Measurements from ENCODE around the gene REC114. TPM values are rescaled to one million over a fixed set of nuclear protein-coding genes. Genes with fewer than 3 reads are reported as not detected.
"Not testable (repeated sequence)": the region's sequence is repeated elsewhere in the genome, so short reads cannot be mapped to it uniquely, and the experiment has no call there.

Gene REC114
- total RNA-seq, 1 donor from 2014 or later = not detected

- DNase-seq = no peak
Measured at GRCh38 chr15:73538123-73538522, 95.2 kb downstream of the REC114 start.

- no peak for DNase-seq
Measured at GRCh38 chr15:73538563-73539211, 95.7 kb downstream of the REC114 start.

- no peak for DNase-seq
Measured at GRCh38 chr15:73539212-73540128, 96.5 kb downstream of the REC114 start.

GRCh38 chr15:73540161-73540560 lies 97.2 kb downstream of the REC114 start:
- no peak for DNase-seq

GRCh38 chr15:73541479-73541878 lies 98.5 kb downstream of the REC114 start:
- no peak for DNase-seq

- not testable (repeated sequence) for DNase-seq
Measured at GRCh38 chr15:73548925-73549324, 106.0 kb downstream of the REC114 start.

GRCh38 chr15:73550190-73550589 lies 107.2 kb downstream of the REC114 start:
- peak; percentile 22 for DNase-seq

- no peak for DNase-seq
Measured at GRCh38 chr15:73555080-73555479, 112.1 kb downstream of the REC114 start.

GRCh38 chr15:73558529-73558928 lies 115.6 kb downstream of the REC114 start:
- no peak for DNase-seq

GRCh38 chr15:73560501-73561117 lies 117.6 kb downstream of the REC114 start:
- DNase-seq = peak; percentile 78

GRCh38 chr15:73564255-73564654 lies 121.3 kb downstream of the REC114 start:
- DNase-seq = no peak

GRCh38 chr15:73567020-73567419 lies 124.1 kb downstream of the REC114 start:
- DNase-seq = no peak

- no peak for DNase-seq
Measured at GRCh38 chr15:73568564-73569280, 125.8 kb downstream of the REC114 start.

- no peak for DNase-seq
Measured at GRCh38 chr15:73569361-73569760, 126.4 kb downstream of the REC114 start.

GRCh38 chr15:73570355-73571032 lies 127.5 kb downstream of the REC114 start:
- no peak for DNase-seq

GRCh38 chr15:73571346-73571745 lies 128.4 kb downstream of the REC114 start:
- DNase-seq = no peak

GRCh38 chr15:73572296-73572695 lies 129.3 kb downstream of the REC114 start:
- no peak for DNase-seq

- no peak for DNase-seq
Measured at GRCh38 chr15:73573037-73573436, 130.1 kb downstream of the REC114 start.

- no peak for DNase-seq
Measured at GRCh38 chr15:73573572-73573971, 130.6 kb downstream of the REC114 start.

- DNase-seq = no peak
Measured at GRCh38 chr15:73575636-73576247, 132.8 kb downstream of the REC114 start.

- not testable (repeated sequence) for DNase-seq
Measured at GRCh38 chr15:73577593-73577992, 134.6 kb downstream of the REC114 start.
